OCI-LY1 (cell line): ENCODE measurements around the gene GJC3.

Source experiments
- CTCF ChIP-seq: fragments of 200-600 bp; sonication (generic), shearing (Covaris generic); IDR thresholded peaks from 2 replicates; pipeline ENCODE4 v1.5.1; 2017; ENCODE audit warnings: mild to moderate bottlenecking, antibody characterized with exemption, low read length, moderate library complexity, mixed read lengths
- EZH2 ChIP-seq: fragments of 200-600 bp; sonication (generic), shearing (Covaris generic); IDR thresholded peaks from 2 replicates; pipeline ENCODE4 v1.8.0; 2017; ENCODE audit warnings: borderline replicate concordance, mixed run types, mild to moderate bottlenecking, antibody characterized with exemption, low read length, moderate library complexity, mixed read lengths

- TF ChIP-seq CTCF (no peak), EZH2 (no peak)
These were observed 31.4 kb downstream of the GJC3 start for GRCh38 chr7:99898023-99898357.
